Tibial nerve (tissue), 4 donors: ENCODE measurements around the gene PRICKLE2. TPM values are rescaled to one million over a fixed set of nuclear protein-coding genes. Genes with fewer than 3 reads are reported as not detected.

Experiments used
- DNase-seq, 2 donors: peaks; one replicate each; pipeline ENCODE4 v3.0.0-alpha.2; 2019; ENCODE audit warnings: low spot score in 2 of 2
- H3K27ac ChIP-seq, 4 donors: fragments of 200-600 bp; sonication (generic) in 3 of 4; one replicate each; pipeline ENCODE4 v1.5.1; 2017 to 2019; ENCODE audit warnings: mild to moderate bottlenecking in 1 of 4
- H3K27me3 ChIP-seq, 2 donors: fragments of 200-600 bp; sonication (generic) in 1 of 2; one replicate each; pipeline versions ENCODE4 v1.5.1 to v1.6.0; 2017 to 2019
- H3K36me3 ChIP-seq, 3 donors: fragments of 200-600 bp; sonication (generic); one replicate each; pipeline ENCODE4 v1.5.1; 2018 to 2019
- H3K4me1 ChIP-seq, 4 donors: fragments of 200-600 bp; sonication (generic) in 3 of 4; one replicate each; pipeline ENCODE4 v1.5.1; 2017 to 2019
- H3K4me3 ChIP-seq, 4 donors: fragments of 200-600 bp; sonication (generic) in 3 of 4; one replicate each; pipeline ENCODE4 v1.5.1; 2017 to 2019; ENCODE audit warnings: mild to moderate bottlenecking in 1 of 4, moderate library complexity in 1 of 4
- H3K9me3 ChIP-seq, 4 donors: fragments of 200-600 bp; sonication (generic) in 3 of 4; one replicate each; pipeline ENCODE4 v1.5.1; 2017 to 2019
- CTCF ChIP-seq, 5 experiments: fragments of 200-600 bp in 3 of 5; fragments of 450-650 bp in 2 of 5; sonication (generic) in 3 of 5; IDR thresholded peaks; one replicate each; pipeline ENCODE4 v1.5.1; 2016 to 2019; ENCODE audit warnings: antibody characterized with exemption in 5 of 5, mild to moderate bottlenecking in 3 of 5, moderate library complexity in 2 of 5
- EP300 ChIP-seq, 2 donors: sonication (generic); formaldehyde crosslinking; IDR thresholded peaks; one replicate each; pipeline ENCODE4 v1.6.1; 2017; ENCODE audit warnings: antibody characterized with exemption in 2 of 2, mild to moderate bottlenecking in 1 of 2
- POLR2A ChIP-seq, 2 donors: fragments of 450-650 bp; IDR thresholded peaks; one replicate each; pipeline ENCODE4 v1.6.1; 2017; ENCODE audit warnings: antibody characterized with exemption in 2 of 2, mild to moderate bottlenecking in 2 of 2, moderate library complexity in 2 of 2
- WGBS, 2 donors: methylation state at CpG; one replicate each; pipeline ENCODE4 v1.1.5; 2018; 5-methylcytosine and 5-hydroxymethylcytosine counted together
- total RNA-seq, 4 donors: library from RNA; depleted of rRNA; stranded (reverse); fragments of >200 nt; gene quantifications; one replicate each; pipeline ENCODE4 v1.1.0, GENCODE V29; 2016

PRICKLE2 gene
- total RNA-seq, 4 donors from 2014 or later, result 24.5 to 39.1 (median 35.2) TPM

GRCh38 chr3:64064804-64065203, 160.5 kb downstream of the PRICKLE2 start:
- no peak for DNase-seq
- no peak for TF ChIP-seq POLR2A (IDR thresholded peaks at IDR 0.05)
- no peak for TF ChIP-seq EP300 (IDR thresholded peaks at IDR 0.05)
- TF ChIP-seq CTCF (IDR thresholded peaks at IDR 0.05), result no peak
- H3K9me3 ChIP-seq, result no peaks in the 10 kb centered on the region
- H3K4me1 ChIP-seq, result peaks cover 0 to 20% (median 0%) of the 10 kb centered on the region in 4 donors
- H3K4me3 ChIP-seq, result no peak overlapping the region
- 88 to 90% methylated on average over 2 of the region's 2 CpGs for WGBS, 2 donors
- no peak overlapping the region for H3K27ac ChIP-seq
- H3K27me3 ChIP-seq, result no peaks in the 10 kb centered on the region
- no peaks in the 10 kb centered on the region for H3K36me3 ChIP-seq

- TF ChIP-seq EP300 (IDR thresholded peaks at IDR 0.05) (no peak), CTCF (IDR thresholded peaks at IDR 0.05) (no peak), POLR2A (IDR thresholded peaks at IDR 0.05) (no peak)
- WGBS, 2 donors, result 75 to 84% methylated on average over 2 of the region's 2 CpGs
Measured at GRCh38 chr3:64063983-64064438, 161.3 kb downstream of the PRICKLE2 start.

GRCh38 chr3:64063207-64063982, 161.9 kb downstream of the PRICKLE2 start:
- TF ChIP-seq CTCF (IDR thresholded peaks at IDR 0.05), result no peak
- TF ChIP-seq EP300 (IDR thresholded peaks at IDR 0.05), result no peak
- no peak for TF ChIP-seq POLR2A (IDR thresholded peaks at IDR 0.05)
- 54 to 56% methylated on average over 5 of the region's 5 CpGs for WGBS, 2 donors
- H3K27me3 ChIP-seq, result no peaks in the 10 kb centered on the region

More at GRCh38 chr3:64063983-64064438, 161.3 kb downstream of the PRICKLE2 start:
- Histone ChIP-seq H3K9me3 (no peaks in the 10 kb centered on the region), H3K4me1 (peaks cover 0 to 20% (median 1%) of the 10 kb centered on the region in 4 donors), H3K27ac (no peak overlapping the region), H3K27me3 (no peaks in the 10 kb centered on the region), H3K4me3 (no peak overlapping the region), H3K36me3 (no peaks in the 10 kb centered on the region)
- no peak for DNase-seq

GRCh38 chr3:64061628-64062027, 163.6 kb downstream of the PRICKLE2 start:
- Histone ChIP-seq H3K4me3 (no peak overlapping the region), H3K27me3 (no peaks in the 10 kb centered on the region), H3K27ac (no peak overlapping the region), H3K9me3 (no peaks in the 10 kb centered on the region), H3K4me1 (peaks cover 0 to 3% (median 0%) of the 10 kb centered on the region in 4 donors), H3K36me3 (no peaks in the 10 kb centered on the region)
- TF ChIP-seq EP300 (IDR thresholded peaks at IDR 0.05) (no peak), POLR2A (IDR thresholded peaks at IDR 0.05) (no peak), CTCF (IDR thresholded peaks at IDR 0.05) (no peak)
- DNase-seq, result no peak
- WGBS, 2 donors, result 93 to 94% methylated on average over 5 of the region's 5 CpGs

More at GRCh38 chr3:64063207-64063982, 161.9 kb downstream of the PRICKLE2 start:
- Histone ChIP-seq H3K4me1 (peaks cover 0 to 16% (median 1%) of the 10 kb centered on the region in 4 donors), H3K36me3 (no peaks in the 10 kb centered on the region), H3K4me3 (no peak overlapping the region), H3K9me3 (no peaks in the 10 kb centered on the region), H3K27ac (no peak overlapping the region)
- no peak for DNase-seq

GRCh38 chr3:64059484-64060175, 165.6 kb downstream of the PRICKLE2 start:
- no peak overlapping the region for H3K27ac ChIP-seq
- H3K4me3 ChIP-seq, result no peak overlapping the region
- no peaks in the 10 kb centered on the region for H3K9me3 ChIP-seq
- no peaks in the 10 kb centered on the region for H3K27me3 ChIP-seq
- 59 to 63% methylated on average over 3 of the region's 3 CpGs for WGBS, 2 donors
- TF ChIP-seq CTCF (IDR thresholded peaks at IDR 0.05), result no peak
- H3K4me1 ChIP-seq, result peaks cover 0 to 8% (median 2%) of the 10 kb centered on the region in 4 donors
- H3K36me3 ChIP-seq, result no peaks in the 10 kb centered on the region
- no peak for DNase-seq
